ENCODE results near the gene CMKLR1. TPM values are rescaled to one million over a fixed set of nuclear protein-coding genes. Genes with fewer than 3 reads are reported as not detected.

Gene CMKLR1
- 0.51 and 1.5 TPM in 2 replicates for total RNA-seq (2012; rRNA removed)

GRCh38 chr12:108338915-108339657, at the start of gene CMKLR1:
CMKLR1 (minus strand) TSS chr12:108339311; CDS start chr12:108293591, 45,720 bp downstream.
- H3K9me3 ChIP-seq (replicated peaks; ENCODE audit: low read length): no peaks in the 10 kb centered on the region
- peaks cover 15% of the 10 kb centered on the region for H3K36me3 ChIP-seq (ENCODE audit: insufficient read depth, low read length)
- peak within 1 kb of the TSS; percentile 91 for H3K9ac ChIP-seq (ENCODE audit: low read depth, low read length)
- peaks cover 39% of the 10 kb centered on the region for H3K4me1 ChIP-seq (ENCODE audit: control insufficient read depth, insufficient read depth, low read length)
- H3K4me2 ChIP-seq (ENCODE audit: low read length): peak within 1 kb of the TSS; percentile 85
- H3K27me3 ChIP-seq (ENCODE audit: control insufficient read depth, insufficient read depth, low read length): no peaks in the 10 kb centered on the region
- peak within 1 kb of the TSS; percentile 73 for H3K4me3 ChIP-seq (ENCODE audit: low read length)

DNA sequence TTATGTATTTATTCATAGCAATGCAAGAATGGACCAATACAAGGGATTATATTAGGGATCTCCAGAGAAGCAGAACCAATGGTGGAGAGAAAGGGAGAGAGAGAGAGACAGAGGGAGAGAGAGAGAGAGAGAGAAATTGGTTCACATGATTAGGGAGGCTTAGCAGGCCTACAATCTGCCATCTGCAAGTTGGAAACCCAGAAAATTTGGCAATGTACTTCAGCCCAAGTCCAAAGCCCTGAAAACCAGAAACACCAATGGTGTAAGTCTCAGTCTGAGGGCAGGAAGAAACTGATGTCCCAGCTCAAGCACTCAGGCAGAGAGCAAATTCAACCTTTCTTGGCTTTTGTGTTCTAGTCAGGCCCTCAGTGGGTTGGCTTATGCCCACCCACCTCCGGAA, 48.7 kb upstream of the CMKLR1 start:
- peaks cover 19% of the 10 kb centered on the region for H3K27me3 ChIP-seq (ENCODE audit: control insufficient read depth, insufficient read depth, low read length)
- H3K9ac ChIP-seq (ENCODE audit: low read depth, low read length): no peak overlapping the region
- no peaks in the 10 kb centered on the region for H3K9me3 ChIP-seq (replicated peaks; ENCODE audit: low read length)
- no peaks in the 10 kb centered on the region for H3K36me3 ChIP-seq (ENCODE audit: insufficient read depth, low read length)
- H3K4me3 ChIP-seq (ENCODE audit: low read length): no peak overlapping the region
- no peak overlapping the region for H3K4me2 ChIP-seq (ENCODE audit: low read length)
- H3K4me1 ChIP-seq (ENCODE audit: control insufficient read depth, insufficient read depth, low read length): no peaks in the 10 kb centered on the region

- H3K9me3 ChIP-seq (replicated peaks; ENCODE audit: low read length): no peaks in the 10 kb centered on the region
- H3K27me3 ChIP-seq (ENCODE audit: control insufficient read depth, insufficient read depth, low read length): peaks cover 14% of the 10 kb centered on the region
- H3K36me3 ChIP-seq (ENCODE audit: insufficient read depth, low read length): no peaks in the 10 kb centered on the region
- H3K4me2 ChIP-seq (ENCODE audit: low read length): no peak overlapping the region
- no peaks in the 10 kb centered on the region for H3K4me1 ChIP-seq (ENCODE audit: control insufficient read depth, insufficient read depth, low read length)
- no peak overlapping the region for H3K4me3 ChIP-seq (ENCODE audit: low read length)
- H3K9ac ChIP-seq (ENCODE audit: low read depth, low read length): no peak overlapping the region
Measured at GRCh38 chr12:108386709-108387360, 47.7 kb upstream of the CMKLR1 start.

- Histone ChIP-seq H3K9ac (ENCODE audit: low read depth, low read length) (no peak overlapping the region), H3K27me3 (ENCODE audit: control insufficient read depth, insufficient read depth, low read length) (no peaks in the 10 kb centered on the region), H3K4me2 (ENCODE audit: low read length) (no peak overlapping the region), H3K9me3 (replicated peaks; ENCODE audit: low read length) (peaks cover 3% of the 10 kb centered on the region), H3K4me3 (ENCODE audit: low read length) (no peak overlapping the region), H3K36me3 (ENCODE audit: insufficient read depth, low read length) (no peaks in the 10 kb centered on the region), H3K4me1 (ENCODE audit: control insufficient read depth, insufficient read depth, low read length) (no peaks in the 10 kb centered on the region)
Measured at GRCh38 chr12:108382437-108382801, 43.3 kb upstream of the CMKLR1 start.

DNA sequence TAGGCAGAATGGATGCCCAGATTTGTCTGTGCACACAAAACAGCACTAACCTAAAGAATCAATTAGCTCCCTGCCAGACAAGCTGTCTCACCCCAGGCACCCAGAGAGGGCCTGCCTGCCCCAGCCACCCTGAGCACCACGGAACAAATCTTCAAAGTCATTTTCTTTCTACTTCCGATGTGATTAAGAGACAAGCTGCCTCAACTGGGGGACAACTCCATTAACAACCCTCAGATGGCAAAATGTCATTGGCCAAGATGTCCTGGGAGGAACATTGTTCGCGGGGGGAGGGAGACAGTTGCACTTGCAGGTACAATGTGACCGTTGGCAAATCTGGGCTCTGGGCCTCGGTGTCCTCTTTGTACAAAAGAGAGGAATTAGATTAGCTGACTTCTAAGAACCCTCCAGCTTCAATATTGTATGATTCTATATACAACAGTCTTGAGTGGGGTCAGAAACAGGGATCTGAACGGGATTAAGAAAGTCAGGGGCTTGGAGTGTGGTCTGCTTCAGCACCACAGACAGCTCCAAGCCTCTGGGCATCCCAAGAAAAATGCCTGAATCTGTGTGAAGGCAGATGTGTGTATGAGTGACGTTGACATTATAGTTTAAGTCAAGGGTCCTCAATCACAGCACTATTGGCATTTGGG, 42.8 kb upstream of the CMKLR1 start:
- Histone ChIP-seq H3K27me3 (ENCODE audit: control insufficient read depth, insufficient read depth, low read length) (no peaks in the 10 kb centered on the region), H3K9me3 (replicated peaks; ENCODE audit: low read length) (peaks cover 3% of the 10 kb centered on the region), H3K4me3 (ENCODE audit: low read length) (no peak overlapping the region), H3K4me1 (ENCODE audit: control insufficient read depth, insufficient read depth, low read length) (no peaks in the 10 kb centered on the region), H3K36me3 (ENCODE audit: insufficient read depth, low read length) (no peaks in the 10 kb centered on the region), H3K4me2 (ENCODE audit: low read length) (no peak overlapping the region), H3K9ac (ENCODE audit: low read depth, low read length) (no peak overlapping the region)

GRCh38 chr12:108380382-108380781, 41.3 kb upstream of the CMKLR1 start:
- no peak overlapping the region for H3K9ac ChIP-seq (ENCODE audit: low read depth, low read length)
- peaks cover 4% of the 10 kb centered on the region for H3K4me1 ChIP-seq (ENCODE audit: control insufficient read depth, insufficient read depth, low read length)
- no peaks in the 10 kb centered on the region for H3K27me3 ChIP-seq (ENCODE audit: control insufficient read depth, insufficient read depth, low read length)
- H3K4me2 ChIP-seq (ENCODE audit: low read length): no peak overlapping the region
- H3K4me3 ChIP-seq (ENCODE audit: low read length): no peak overlapping the region
- peaks cover 5% of the 10 kb centered on the region for H3K9me3 ChIP-seq (replicated peaks; ENCODE audit: low read length)
- H3K36me3 ChIP-seq (ENCODE audit: insufficient read depth, low read length): no peaks in the 10 kb centered on the region

- peaks cover 5% of the 10 kb centered on the region for H3K9me3 ChIP-seq (replicated peaks; ENCODE audit: low read length)
- peaks cover 7% of the 10 kb centered on the region for H3K4me1 ChIP-seq (ENCODE audit: control insufficient read depth, insufficient read depth, low read length)
- no peaks in the 10 kb centered on the region for H3K27me3 ChIP-seq (ENCODE audit: control insufficient read depth, insufficient read depth, low read length)
- H3K36me3 ChIP-seq (ENCODE audit: insufficient read depth, low read length): no peaks in the 10 kb centered on the region
- H3K9ac ChIP-seq (ENCODE audit: low read depth, low read length): no peak overlapping the region
- H3K4me3 ChIP-seq (ENCODE audit: low read length): no peak overlapping the region
- H3K4me2 ChIP-seq (ENCODE audit: low read length): no peak overlapping the region
Measured at GRCh38 chr12:108379823-108380222, 40.7 kb upstream of the CMKLR1 start.

GRCh38 chr12:108378926-108379325, 39.8 kb upstream of the CMKLR1 start:
- no peak overlapping the region for H3K4me2 ChIP-seq (ENCODE audit: low read length)
- no peaks in the 10 kb centered on the region for H3K36me3 ChIP-seq (ENCODE audit: insufficient read depth, low read length)
- peaks cover 7% of the 10 kb centered on the region for H3K4me1 ChIP-seq (ENCODE audit: control insufficient read depth, insufficient read depth, low read length)
- H3K9me3 ChIP-seq (replicated peaks; ENCODE audit: low read length): peaks cover 5% of the 10 kb centered on the region
- H3K27me3 ChIP-seq (ENCODE audit: control insufficient read depth, insufficient read depth, low read length): no peaks in the 10 kb centered on the region
- no peak overlapping the region for H3K4me3 ChIP-seq (ENCODE audit: low read length)
- no peak overlapping the region for H3K9ac ChIP-seq (ENCODE audit: low read depth, low read length)

GRCh38 chr12:108377260-108377659, 38.1 kb upstream of the CMKLR1 start:
- Histone ChIP-seq H3K4me2 (ENCODE audit: low read length) (no peak overlapping the region), H3K4me1 (ENCODE audit: control insufficient read depth, insufficient read depth, low read length) (peaks cover 11% of the 10 kb centered on the region), H3K4me3 (ENCODE audit: low read length) (no peak overlapping the region), H3K9ac (ENCODE audit: low read depth, low read length) (no peak overlapping the region), H3K27me3 (ENCODE audit: control insufficient read depth, insufficient read depth, low read length) (no peaks in the 10 kb centered on the region), H3K9me3 (replicated peaks; ENCODE audit: low read length) (peaks cover 5% of the 10 kb centered on the region), H3K36me3 (ENCODE audit: insufficient read depth, low read length) (no peaks in the 10 kb centered on the region)

- peaks cover 5% of the 10 kb centered on the region for H3K9me3 ChIP-seq (replicated peaks; ENCODE audit: low read length)
- no peak overlapping the region for H3K4me2 ChIP-seq (ENCODE audit: low read length)
- no peaks in the 10 kb centered on the region for H3K36me3 ChIP-seq (ENCODE audit: insufficient read depth, low read length)
- no peaks in the 10 kb centered on the region for H3K27me3 ChIP-seq (ENCODE audit: control insufficient read depth, insufficient read depth, low read length)
- H3K4me1 ChIP-seq (ENCODE audit: control insufficient read depth, insufficient read depth, low read length): peaks cover 23% of the 10 kb centered on the region
- H3K4me3 ChIP-seq (ENCODE audit: low read length): no peak overlapping the region
- H3K9ac ChIP-seq (ENCODE audit: low read depth, low read length): no peak overlapping the region
Measured at GRCh38 chr12:108375986-108376663, 37.0 kb upstream of the CMKLR1 start.

- Histone ChIP-seq H3K4me1 (ENCODE audit: control insufficient read depth, insufficient read depth, low read length) (peaks cover 26% of the 10 kb centered on the region), H3K9ac (ENCODE audit: low read depth, low read length) (no peak overlapping the region), H3K9me3 (replicated peaks; ENCODE audit: low read length) (peaks cover 5% of the 10 kb centered on the region), H3K36me3 (ENCODE audit: insufficient read depth, low read length) (no peaks in the 10 kb centered on the region), H3K4me3 (ENCODE audit: low read length) (no peak overlapping the region), H3K27me3 (ENCODE audit: control insufficient read depth, insufficient read depth, low read length) (no peaks in the 10 kb centered on the region), H3K4me2 (ENCODE audit: low read length) (no peak overlapping the region)
Measured at GRCh38 chr12:108374596-108375320, 35.6 kb upstream of the CMKLR1 start.
